Neural cell (in vitro differentiated cells): Measurements from ENCODE around the gene ABCA8. TPM values are rescaled to one million over a fixed set of nuclear protein-coding genes. Genes with fewer than 3 reads are reported as not detected.

ENCODE experiments used
- H2AFZ ChIP-seq: fragments of 200-600, 300-800 bp; sonication (generic), shearing (Covaris generic); 2 replicates; pipeline ENCODE4 v1.6.0; 2014; ENCODE audit warnings: low read depth, mild to moderate bottlenecking, antibody characterized with exemption, low read length, moderate library complexity
- H3F3A ChIP-seq: fragments of 200-600 bp; shearing (Covaris generic); 2 replicates; pipeline ENCODE4 v1.6.1; 2016; ENCODE audit warnings: mild to moderate bottlenecking, moderate library complexity, mixed read lengths, antibody characterized with exemption, low read length; ENCODE audit not compliant: insufficient read depth, poor library complexity, severe bottlenecking
- H3K27ac ChIP-seq: fragments of 200-600, 300-800 bp; sonication (generic), shearing (Covaris generic); 2 replicates; pipeline ENCODE4 v1.5.1; 2014; ENCODE audit warnings: mild to moderate bottlenecking, low read length, moderate library complexity
- H3K27me3 ChIP-seq: fragments of 300-800, 200-600 bp; sonication (generic), shearing (Covaris generic); 2 replicates; pipeline ENCODE4 v1.6.0; 2014; ENCODE audit warnings: mild to moderate bottlenecking, low read depth, low read length, moderate library complexity; ENCODE audit not compliant: insufficient read depth
- H3K36me3 ChIP-seq: fragments of 300-800, 200-600 bp; sonication (generic), shearing (Covaris generic); 2 replicates; pipeline ENCODE4 v1.5.1; 2014; ENCODE audit warnings: mild to moderate bottlenecking, antibody characterized with exemption, low read length, moderate library complexity; ENCODE audit not compliant: insufficient read depth
- H3K4me2 ChIP-seq: fragments of 300-800, 200-600 bp; sonication (generic), shearing (Covaris generic); 2 replicates; pipeline ENCODE4 v1.6.0; 2014; ENCODE audit warnings: mild to moderate bottlenecking, low read length
- H3K4me3 ChIP-seq: fragments of 300-800, 200-600 bp; sonication (generic), shearing (Covaris generic); 2 replicates; pipeline ENCODE4 v1.5.1; 2014; ENCODE audit warnings: mild to moderate bottlenecking, low read length, moderate library complexity
- H3K79me2 ChIP-seq: fragments of 200-600 bp; shearing (Covaris generic); replicated peaks from 2 replicates; pipeline ENCODE4 v1.6.0; 2014; ENCODE audit warnings: mild to moderate bottlenecking, low read length, moderate library complexity; ENCODE audit not compliant: insufficient read depth
- H3K9ac ChIP-seq: fragments of 300-800, 200-600 bp; sonication (generic), shearing (Covaris generic); 2 replicates; pipeline ENCODE4 v1.6.1; 2016; ENCODE audit warnings: mild to moderate bottlenecking, low read length, mixed read lengths
- H3K9me2 ChIP-seq: fragments of 200-600 bp; shearing (Covaris generic); 2 replicates; pipeline ENCODE4 v1.6.1; 2016; ENCODE audit warnings: mild to moderate bottlenecking, low read length, mixed read lengths; ENCODE audit not compliant: insufficient read depth
- H3K9me3 ChIP-seq: fragments of 200-600, 300-800 bp; sonication (generic), shearing (Covaris generic); 2 replicates; pipeline ENCODE4 v1.6.1; 2016; ENCODE audit warnings: mild to moderate bottlenecking, mixed run types, low read length, moderate library complexity, mixed read lengths
- H4K20me1 ChIP-seq: fragments of 200-600 bp; shearing (Covaris generic); 2 replicates; pipeline ENCODE4 v1.6.1; 2016; ENCODE audit warnings: mild to moderate bottlenecking, mixed run types; ENCODE audit not compliant: insufficient read depth
- EP300 ChIP-seq: fragments of 450-650 bp; conservative IDR thresholded peaks from 2 replicates; pipeline ENCODE4 v1.6.1; 2014; ENCODE audit warnings: antibody characterized with exemption, mild to moderate bottlenecking, moderate library complexity; ENCODE audit not compliant: poor library complexity, severe bottlenecking
- EZH2 ChIP-seq: fragments of 200-600, 300-800 bp; shearing (Covaris generic), sonication (generic); IDR thresholded peaks from 2 replicates; pipeline ENCODE4 v1.6.1; 2014; ENCODE audit warnings: antibody characterized with exemption, low read length, borderline replicate concordance, mild to moderate bottlenecking; ENCODE audit not compliant: insufficient read depth, poor library complexity, severe bottlenecking
- MXI1 ChIP-seq: fragments of 450-650 bp; conservative IDR thresholded peaks from 2 replicates; pipeline ENCODE4 v1.6.1; 2014; ENCODE audit warnings: antibody characterized with exemption, mild to moderate bottlenecking; ENCODE audit not compliant: poor library complexity, severe bottlenecking
- POLR2AphosphoS5 ChIP-seq: IDR thresholded peaks from 2 replicates; pipeline ENCODE4 v1.6.1; 2012
- RAD21 ChIP-seq: fragments of 450-650 bp; conservative IDR thresholded peaks from 2 replicates; pipeline ENCODE4 v1.6.1; 2014; ENCODE audit warnings: antibody characterized with exemption, mild to moderate bottlenecking, moderate library complexity
- TAF1 ChIP-seq: IDR thresholded peaks from 2 replicates; pipeline ENCODE4 v1.6.1; 2012; ENCODE audit warnings: low read depth
- polyA plus RNA-seq: library from polyadenylated mRNA; depleted of rRNA; stranded (reverse); fragments of >200 nt; gene quantifications from 2 replicates; pipeline ENCODE4 v1.2.3, GENCODE V29; 2014
- TF ChIP-seq, protein P1 (sequence below): fragments of 450-650 bp; IDR thresholded peaks from 2 replicates; pipeline ENCODE4 v1.5.1; 2014; ENCODE audit warnings: antibody characterized with exemption, mild to moderate bottlenecking, moderate library complexity; ENCODE audit not compliant: poor library complexity, severe bottlenecking
- TF ChIP-seq, protein P2 (sequence below): IDR thresholded peaks from 2 replicates; pipeline ENCODE4 v1.6.1; 2012; ENCODE audit warnings: borderline replicate concordance

The ABCA8 gene
- polyA plus RNA-seq, 1 donor from 2014 or later: not detected

DNA sequence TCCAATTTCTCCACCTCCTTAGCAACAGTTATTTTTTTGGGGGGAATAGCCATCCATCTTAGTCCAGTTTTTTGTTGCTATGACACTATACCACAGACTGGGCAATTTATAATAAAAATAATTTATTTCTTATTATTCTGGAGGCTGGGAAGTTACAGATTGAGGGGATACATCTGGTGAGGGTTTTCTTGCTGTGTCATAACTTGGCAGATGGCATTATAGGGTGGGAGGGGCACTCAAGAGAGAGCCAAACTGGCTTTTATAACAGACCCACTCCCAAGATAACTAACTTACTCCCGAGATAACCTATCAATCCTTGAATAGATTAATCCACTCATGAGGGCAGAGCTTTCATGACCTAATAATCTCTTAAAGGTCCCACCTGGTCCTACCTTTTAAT is 84.2 kb downstream of the ABCA8 start:
- no peaks in the 10 kb centered on the region for H3K9me2 ChIP-seq
- no peak overlapping the region for H3K27ac ChIP-seq
- TF ChIP-seq, protein P1, sequence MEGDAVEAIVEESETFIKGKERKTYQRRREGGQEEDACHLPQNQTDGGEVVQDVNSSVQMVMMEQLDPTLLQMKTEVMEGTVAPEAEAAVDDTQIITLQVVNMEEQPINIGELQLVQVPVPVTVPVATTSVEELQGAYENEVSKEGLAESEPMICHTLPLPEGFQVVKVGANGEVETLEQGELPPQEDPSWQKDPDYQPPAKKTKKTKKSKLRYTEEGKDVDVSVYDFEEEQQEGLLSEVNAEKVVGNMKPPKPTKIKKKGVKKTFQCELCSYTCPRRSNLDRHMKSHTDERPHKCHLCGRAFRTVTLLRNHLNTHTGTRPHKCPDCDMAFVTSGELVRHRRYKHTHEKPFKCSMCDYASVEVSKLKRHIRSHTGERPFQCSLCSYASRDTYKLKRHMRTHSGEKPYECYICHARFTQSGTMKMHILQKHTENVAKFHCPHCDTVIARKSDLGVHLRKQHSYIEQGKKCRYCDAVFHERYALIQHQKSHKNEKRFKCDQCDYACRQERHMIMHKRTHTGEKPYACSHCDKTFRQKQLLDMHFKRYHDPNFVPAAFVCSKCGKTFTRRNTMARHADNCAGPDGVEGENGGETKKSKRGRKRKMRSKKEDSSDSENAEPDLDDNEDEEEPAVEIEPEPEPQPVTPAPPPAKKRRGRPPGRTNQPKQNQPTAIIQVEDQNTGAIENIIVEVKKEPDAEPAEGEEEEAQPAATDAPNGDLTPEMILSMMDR: no peak
- TF ChIP-seq POLR2AphosphoS5: no peak

DNA sequence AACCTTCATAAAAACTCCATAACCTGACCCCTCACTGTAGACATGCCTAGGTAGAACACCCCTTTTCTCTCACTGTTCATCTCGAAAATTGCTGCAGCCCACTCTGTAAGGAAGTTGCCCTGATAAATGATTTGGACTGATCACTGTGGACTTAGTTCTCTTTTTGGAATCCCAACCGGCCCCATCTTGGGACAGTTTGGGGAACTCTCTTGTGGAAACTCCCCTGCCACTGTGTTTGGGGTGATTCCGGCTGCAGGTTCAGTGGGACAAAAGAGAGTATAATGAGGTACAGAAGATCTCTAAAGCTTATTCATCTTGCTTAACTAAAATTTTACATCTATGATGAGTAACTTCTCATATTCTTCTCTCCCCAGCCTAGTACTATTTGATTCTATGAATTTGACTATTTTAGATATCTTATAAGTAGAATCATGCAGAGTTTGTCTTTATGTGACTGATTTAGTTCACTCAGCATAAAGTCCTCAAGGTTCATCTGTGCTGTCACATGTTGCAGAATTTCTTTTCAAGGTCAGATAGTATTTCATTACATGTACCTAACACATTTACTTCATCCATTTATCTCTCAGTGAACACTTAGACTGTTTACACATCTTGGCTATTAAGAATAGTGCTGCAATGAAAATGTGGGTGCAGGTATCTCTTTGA is 84.9 kb downstream of the ABCA8 start:
- H4K20me1 ChIP-seq: no peaks in the 10 kb centered on the region
- H3K9ac ChIP-seq: no peak overlapping the region
- no peaks in the 10 kb centered on the region for H3K9me3 ChIP-seq
- H3K27ac ChIP-seq: no peak overlapping the region
- no peak overlapping the region for H3K4me2 ChIP-seq
- no peaks in the 10 kb centered on the region for H3K9me2 ChIP-seq
- no peaks in the 10 kb centered on the region for H3K36me3 ChIP-seq
- H3K27me3 ChIP-seq: no peaks in the 10 kb centered on the region
- no peaks in the 10 kb centered on the region for H3K79me2 ChIP-seq
- H3F3A ChIP-seq: no peaks in the 10 kb centered on the region
- TF ChIP-seq EZH2 (no peak), RAD21 (no peak), TAF1 (no peak), EP300 (no peak), MXI1 (no peak)
- TF ChIP-seq, protein P1: no peak
- TF ChIP-seq, protein P2, sequence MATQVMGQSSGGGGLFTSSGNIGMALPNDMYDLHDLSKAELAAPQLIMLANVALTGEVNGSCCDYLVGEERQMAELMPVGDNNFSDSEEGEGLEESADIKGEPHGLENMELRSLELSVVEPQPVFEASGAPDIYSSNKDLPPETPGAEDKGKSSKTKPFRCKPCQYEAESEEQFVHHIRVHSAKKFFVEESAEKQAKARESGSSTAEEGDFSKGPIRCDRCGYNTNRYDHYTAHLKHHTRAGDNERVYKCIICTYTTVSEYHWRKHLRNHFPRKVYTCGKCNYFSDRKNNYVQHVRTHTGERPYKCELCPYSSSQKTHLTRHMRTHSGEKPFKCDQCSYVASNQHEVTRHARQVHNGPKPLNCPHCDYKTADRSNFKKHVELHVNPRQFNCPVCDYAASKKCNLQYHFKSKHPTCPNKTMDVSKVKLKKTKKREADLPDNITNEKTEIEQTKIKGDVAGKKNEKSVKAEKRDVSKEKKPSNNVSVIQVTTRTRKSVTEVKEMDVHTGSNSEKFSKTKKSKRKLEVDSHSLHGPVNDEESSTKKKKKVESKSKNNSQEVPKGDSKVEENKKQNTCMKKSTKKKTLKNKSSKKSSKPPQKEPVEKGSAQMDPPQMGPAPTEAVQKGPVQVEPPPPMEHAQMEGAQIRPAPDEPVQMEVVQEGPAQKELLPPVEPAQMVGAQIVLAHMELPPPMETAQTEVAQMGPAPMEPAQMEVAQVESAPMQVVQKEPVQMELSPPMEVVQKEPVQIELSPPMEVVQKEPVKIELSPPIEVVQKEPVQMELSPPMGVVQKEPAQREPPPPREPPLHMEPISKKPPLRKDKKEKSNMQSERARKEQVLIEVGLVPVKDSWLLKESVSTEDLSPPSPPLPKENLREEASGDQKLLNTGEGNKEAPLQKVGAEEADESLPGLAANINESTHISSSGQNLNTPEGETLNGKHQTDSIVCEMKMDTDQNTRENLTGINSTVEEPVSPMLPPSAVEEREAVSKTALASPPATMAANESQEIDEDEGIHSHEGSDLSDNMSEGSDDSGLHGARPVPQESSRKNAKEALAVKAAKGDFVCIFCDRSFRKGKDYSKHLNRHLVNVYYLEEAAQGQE: no peak
- no peak overlapping the region for H2AFZ ChIP-seq
- no peak overlapping the region for H3K4me3 ChIP-seq

More for the DNA sequence above, 84.2 kb downstream of the ABCA8 start:
- Histone ChIP-seq H3F3A (no peaks in the 10 kb centered on the region), H3K36me3 (no peaks in the 10 kb centered on the region), H3K4me3 (no peak overlapping the region), H3K9me3 (no peaks in the 10 kb centered on the region), H3K27me3 (no peaks in the 10 kb centered on the region), H3K9ac (no peak overlapping the region), H2AFZ (no peak overlapping the region), H3K4me2 (no peak overlapping the region), H4K20me1 (no peaks in the 10 kb centered on the region), H3K79me2 (no peaks in the 10 kb centered on the region)
